MCF 10A (cell line): ENCODE data around the gene MCCC1. TPM values are rescaled to one million over a fixed set of nuclear protein-coding genes. Genes with fewer than 3 reads are reported as not detected.

Experiments
- BruUV-seq: library from RNA; stranded (reverse); fragments of 400-500 nt; replicated peaks from 2 replicates; lab custom pipeline; 2021; lab: Mats Ljungman, UMichigan
- CTCF ChIA-PET: fragments of 300-600 bp; sonication (Branson Sonifier 250); formaldehyde crosslinking; extraction: SDS; loops from one replicate; lab custom pipeline; 2021; ENCODE audit warnings: antibody characterized with exemption, inconsistent platforms; lab: Yijun Ruan, JAX
- POLR2A ChIA-PET: fragments of 300-600, 350-650 bp; sonication (Branson Sonifier 250); formaldehyde crosslinking; extraction: SDS; loops from one replicate; lab custom pipeline; 2020; ENCODE audit warnings: antibody characterized with exemption, inconsistent platforms; lab: Yijun Ruan, JAX
- DNase-seq: peaks from one replicate; pipeline ENCODE4 v3.0.0-alpha.2; 2018; ENCODE audit not compliant: unreplicated experiment
- H3K27ac Mint-ChIP-seq: one replicate; pipeline ENCODE4 v1.8.0; 2022; ENCODE audit warnings: mild to moderate bottlenecking, low read depth, mixed read lengths; ENCODE audit not compliant: unreplicated experiment
- H3K27me3 Mint-ChIP-seq: one replicate; pipeline ENCODE4 v1.8.0; 2022; ENCODE audit warnings: mixed read lengths; ENCODE audit not compliant: insufficient read depth, unreplicated experiment
- H3K36me3 Mint-ChIP-seq: one replicate; pipeline ENCODE4 v1.8.0; 2022; ENCODE audit warnings: mild to moderate bottlenecking, moderate library complexity, mixed read lengths; ENCODE audit not compliant: insufficient read depth, unreplicated experiment
- H3K4me1 Mint-ChIP-seq: one replicate; pipeline ENCODE4 v1.8.0; 2022; ENCODE audit warnings: mixed read lengths; ENCODE audit not compliant: insufficient read depth, unreplicated experiment
- H3K4me3 Mint-ChIP-seq: one replicate; pipeline ENCODE4 v1.8.0; 2022; ENCODE audit warnings: mild to moderate bottlenecking, moderate library complexity, mixed read lengths; ENCODE audit not compliant: unreplicated experiment
- H3K9me3 Mint-ChIP-seq: one replicate; pipeline ENCODE4 v1.8.0; 2022; ENCODE audit warnings: mixed read lengths; ENCODE audit not compliant: unreplicated experiment
- CTCF ChIP-seq: fragments of 200-600 bp; IDR thresholded peaks from one replicate; pipeline ENCODE4 v1.8.0; 2022; ENCODE audit warnings: antibody characterized with exemption, mild to moderate bottlenecking; ENCODE audit not compliant: unreplicated experiment
- intact Hi-C: fragments of 100-400 bp; cut with micrococcal nuclease; formaldehyde crosslinking; loops from 2 replicates; pipeline ENCODE4 v1.14.1; 2022
- total RNA-seq: library from RNA; stranded (reverse); gene quantifications from 2 replicates; pipeline ENCODE4 v1.2.3, GENCODE V29; 2022

MCCC1 gene
- total RNA-seq, 1 experiment from 2014 or later, result 38.8 TPM

GRCh38 chr3:183131186-183131725 lies 32.0 kb upstream of the MCCC1 start:
- DNase-seq, result no peak
- POLR2A ChIA-PET, result no interaction called here
- no TSS peak for BruUV-seq
- H3K36me3 Mint-ChIP-seq, result no peaks in the 10 kb centered on the region
- H3K27ac Mint-ChIP-seq, result no peak overlapping the region
- H3K27me3 Mint-ChIP-seq, result no peaks in the 10 kb centered on the region
- intact Hi-C loops, result no loop called here
- no peak overlapping the region for H3K4me3 Mint-ChIP-seq
- peaks cover 12% of the 10 kb centered on the region for H3K9me3 Mint-ChIP-seq
- H3K4me1 Mint-ChIP-seq, result no peaks in the 10 kb centered on the region
- TF ChIP-seq CTCF, result no peak
- CTCF ChIA-PET, result interaction anchor here (0.6 to 0.7 kb wide), 2 partner anchors 24 to 55 kb away, joined by 3 read pairs; no protein-coding TSS in a partner anchor

- Mint-ChIP-seq H3K27me3 (no peaks in the 10 kb centered on the region), H3K36me3 (no peaks in the 10 kb centered on the region), H3K27ac (no peak overlapping the region), H3K4me3 (no peak overlapping the region), H3K4me1 (no peaks in the 10 kb centered on the region), H3K9me3 (peaks cover 12% of the 10 kb centered on the region)
- intact Hi-C loops, result no loop called here
- no TSS peak for BruUV-seq
- no peak for TF ChIP-seq CTCF
- POLR2A ChIA-PET, result interaction anchor here (0.5 to 0.6 kb wide), 3 partner anchors 277 to 580 kb away, joined by 3 to 6 read pairs (median 3); no protein-coding TSS in a partner anchor
- no peak for DNase-seq
- CTCF ChIA-PET, result interaction anchor here (1.2 to 1.5 kb wide), 2 partner anchors 55 to 257 kb away, joined by 3 read pairs; no protein-coding TSS in a partner anchor
Measured at GRCh38 chr3:183129243-183129642, 29.9 kb upstream of the MCCC1 start.

- ChIA-PET POLR2A (interaction anchor here (0.5 to 0.6 kb wide), 2 partner anchors 318 to 580 kb away, joined by 3 to 6 read pairs; no protein-coding TSS in a partner anchor), CTCF (interaction anchor here (1.2 to 1.5 kb wide), 2 partner anchors 56 to 258 kb away, joined by 3 read pairs; no protein-coding TSS in a partner anchor)
- DNase-seq, result no peak
- TF ChIP-seq CTCF, result no peak
- Mint-ChIP-seq H3K27ac (no peak overlapping the region), H3K4me3 (no peak overlapping the region), H3K27me3 (no peaks in the 10 kb centered on the region), H3K36me3 (no peaks in the 10 kb centered on the region), H3K9me3 (peaks cover 12% of the 10 kb centered on the region), H3K4me1 (no peaks in the 10 kb centered on the region)
- intact Hi-C loops, result no loop called here
- BruUV-seq, result no TSS peak
Measured at GRCh38 chr3:183128709-183129108, 29.4 kb upstream of the MCCC1 start.

GRCh38 chr3:183123891-183124290 lies 24.6 kb upstream of the MCCC1 start:
- Mint-ChIP-seq H3K27ac (no peak overlapping the region), H3K4me1 (no peaks in the 10 kb centered on the region), H3K27me3 (no peaks in the 10 kb centered on the region), H3K36me3 (no peaks in the 10 kb centered on the region), H3K4me3 (no peak overlapping the region), H3K9me3 (peaks cover 3% of the 10 kb centered on the region)
- intact Hi-C loops, result loop anchor here (1.0 to 5.0 kb wide), 2 partner anchors 345 to 763 kb away; no protein-coding TSS in a partner anchor
- POLR2A ChIA-PET, result interaction anchor here (1.5 to 1.6 kb wide), 2 partner anchors 132 to 260 kb away, joined by 4 read pairs; no protein-coding TSS in a partner anchor
- CTCF ChIA-PET, result interaction anchor here (0.8 to 6.8 kb wide), 7 partner anchors 21 to 265 kb away, joined by 3 to 69 read pairs (median 4); no protein-coding TSS in a partner anchor
- TF ChIP-seq CTCF, result no peak
- no TSS peak for BruUV-seq
- peak; percentile 77 for DNase-seq
